ENCODE results near the gene CAMKK2.
"Not testable (repeated sequence)": the region's sequence is repeated elsewhere in the genome, so short reads cannot be mapped to it uniquely, and the experiment has no call there.

The CAMKK2 gene

GRCh38 chr12:121259074-121259473 is 37.4 kb downstream of the CAMKK2 start:
- TF ChIP-seq CTCF (conservative IDR thresholded peaks at IDR 0.05; ENCODE audit: low read length) = no peak
- TF ChIP-seq EZH2phosphoT487 (IDR thresholded peaks at IDR 0.05; ENCODE audit: borderline replicate concordance) = no peak
- no peak overlapping the region for H3K4me2 ChIP-seq (ENCODE audit: low read depth, low read length, poor library complexity, severe bottlenecking)
- no peak overlapping the region for H3K9ac ChIP-seq (ENCODE audit: low read depth, low read length, poor library complexity, severe bottlenecking)
- H2AFZ ChIP-seq (ENCODE audit: low read length) = no peak overlapping the region
- peaks cover 31% of the 10 kb centered on the region; the same call in 1 of the 2 replicates for H3K36me3 ChIP-seq (ENCODE audit: insufficient read depth, low read length)
- H3K9me2 ChIP-seq (replicated peaks; ENCODE audit: low read depth, low read length) = no peaks in the 10 kb centered on the region
- no peaks in the 10 kb centered on the region for H3K27me3 ChIP-seq (ENCODE audit: insufficient read depth, low read length, poor library complexity, severe bottlenecking)
- no peaks in the 10 kb centered on the region for H3F3A ChIP-seq (ENCODE audit: low read depth)
- H3K4me3 ChIP-seq (ENCODE audit: low read length, poor library complexity, severe bottlenecking) = no peak overlapping the region
- H3K79me2 ChIP-seq (ENCODE audit: insufficient read depth, low read length) = no peaks in the 10 kb centered on the region
- H3K4me1 ChIP-seq (ENCODE audit: insufficient read depth, low read length, poor library complexity, severe bottlenecking) = no peaks in the 10 kb centered on the region
- H4K20me1 ChIP-seq (ENCODE audit: insufficient read depth, low read length, poor library complexity, severe bottlenecking) = no peaks in the 10 kb centered on the region
- H3K9me3 ChIP-seq (ENCODE audit: insufficient read depth, low read depth, low read length) = no peaks in the 10 kb centered on the region

- H3K79me2 ChIP-seq (ENCODE audit: insufficient read depth, low read length); H3K4me3 ChIP-seq (ENCODE audit: low read length, poor library complexity, severe bottlenecking); H3K27me3 ChIP-seq (ENCODE audit: insufficient read depth, low read length, poor library complexity, severe bottlenecking); H3K4me2 ChIP-seq (ENCODE audit: low read depth, low read length, poor library complexity, severe bottlenecking); H4K20me1 ChIP-seq (ENCODE audit: insufficient read depth, low read length, poor library complexity, severe bottlenecking); H3K9ac ChIP-seq (ENCODE audit: low read depth, low read length, poor library complexity, severe bottlenecking); H3F3A ChIP-seq (ENCODE audit: low read depth); H3K4me1 ChIP-seq (ENCODE audit: insufficient read depth, low read length, poor library complexity, severe bottlenecking); H2AFZ ChIP-seq (ENCODE audit: low read length); H3K9me3 ChIP-seq (ENCODE audit: insufficient read depth, low read depth, low read length); H3K9me2 ChIP-seq (replicated peaks; ENCODE audit: low read depth, low read length): not testable (repeated sequence)
- H3K36me3 ChIP-seq (ENCODE audit: insufficient read depth, low read length) = peaks cover 34% of the 10 kb centered on the region; the same call in 1 of the 2 replicates
Measured at GRCh38 chr12:121257704-121258449, 38.6 kb downstream of the CAMKK2 start.

GRCh38 chr12:121255433-121255832 is 41.1 kb downstream of the CAMKK2 start:
- Histone ChIP-seq H3K36me3 (ENCODE audit: insufficient read depth, low read length) (peaks cover 33% of the 10 kb centered on the region; the same call in 1 of the 2 replicates), H3K9me3 (ENCODE audit: insufficient read depth, low read depth, low read length) (no peaks in the 10 kb centered on the region), H3F3A (ENCODE audit: low read depth) (no peaks in the 10 kb centered on the region), H3K79me2 (ENCODE audit: insufficient read depth, low read length) (no peaks in the 10 kb centered on the region), H2AFZ (ENCODE audit: low read length) (no peak overlapping the region), H3K27me3 (ENCODE audit: insufficient read depth, low read length, poor library complexity, severe bottlenecking) (no peaks in the 10 kb centered on the region), H4K20me1 (ENCODE audit: insufficient read depth, low read length, poor library complexity, severe bottlenecking) (no peaks in the 10 kb centered on the region), H3K9me2 (replicated peaks; ENCODE audit: low read depth, low read length) (no peaks in the 10 kb centered on the region), H3K4me2 (ENCODE audit: low read depth, low read length, poor library complexity, severe bottlenecking) (no peak overlapping the region), H3K9ac (ENCODE audit: low read depth, low read length, poor library complexity, severe bottlenecking) (no peak overlapping the region), H3K4me3 (ENCODE audit: low read length, poor library complexity, severe bottlenecking) (no peak overlapping the region), H3K4me1 (ENCODE audit: insufficient read depth, low read length, poor library complexity, severe bottlenecking) (no peaks in the 10 kb centered on the region)
- TF ChIP-seq CTCF (conservative IDR thresholded peaks at IDR 0.05; ENCODE audit: low read length) (no peak), EZH2phosphoT487 (IDR thresholded peaks at IDR 0.05; ENCODE audit: borderline replicate concordance) (no peak)
